ENCODE data around the gene C16orf96.

The C16orf96 gene

GRCh38 chr16:4510747-4511426, 45.3 kb upstream of the C16orf96 start:
- TF ChIP-seq, protein P1, sequence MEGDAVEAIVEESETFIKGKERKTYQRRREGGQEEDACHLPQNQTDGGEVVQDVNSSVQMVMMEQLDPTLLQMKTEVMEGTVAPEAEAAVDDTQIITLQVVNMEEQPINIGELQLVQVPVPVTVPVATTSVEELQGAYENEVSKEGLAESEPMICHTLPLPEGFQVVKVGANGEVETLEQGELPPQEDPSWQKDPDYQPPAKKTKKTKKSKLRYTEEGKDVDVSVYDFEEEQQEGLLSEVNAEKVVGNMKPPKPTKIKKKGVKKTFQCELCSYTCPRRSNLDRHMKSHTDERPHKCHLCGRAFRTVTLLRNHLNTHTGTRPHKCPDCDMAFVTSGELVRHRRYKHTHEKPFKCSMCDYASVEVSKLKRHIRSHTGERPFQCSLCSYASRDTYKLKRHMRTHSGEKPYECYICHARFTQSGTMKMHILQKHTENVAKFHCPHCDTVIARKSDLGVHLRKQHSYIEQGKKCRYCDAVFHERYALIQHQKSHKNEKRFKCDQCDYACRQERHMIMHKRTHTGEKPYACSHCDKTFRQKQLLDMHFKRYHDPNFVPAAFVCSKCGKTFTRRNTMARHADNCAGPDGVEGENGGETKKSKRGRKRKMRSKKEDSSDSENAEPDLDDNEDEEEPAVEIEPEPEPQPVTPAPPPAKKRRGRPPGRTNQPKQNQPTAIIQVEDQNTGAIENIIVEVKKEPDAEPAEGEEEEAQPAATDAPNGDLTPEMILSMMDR (IDR thresholded peaks at IDR 0.05; ENCODE audit: unreplicated experiment in 3 of 3): no peak
- Mint-ChIP-seq H3K4me3 (no peak overlapping the region), H3K9me3 (no peaks in the 10 kb centered on the region), H3K4me1 (peaks cover 11% of the 10 kb centered on the region), H3K27me3 (ENCODE audit: low read depth) (no peaks in the 10 kb centered on the region), H3K27ac (peak overlapping the region in 1 of 3 experiments; percentile 5), H3K36me3 (ENCODE audit: low read depth) (peaks cover 34% of the 10 kb centered on the region)

DNA sequence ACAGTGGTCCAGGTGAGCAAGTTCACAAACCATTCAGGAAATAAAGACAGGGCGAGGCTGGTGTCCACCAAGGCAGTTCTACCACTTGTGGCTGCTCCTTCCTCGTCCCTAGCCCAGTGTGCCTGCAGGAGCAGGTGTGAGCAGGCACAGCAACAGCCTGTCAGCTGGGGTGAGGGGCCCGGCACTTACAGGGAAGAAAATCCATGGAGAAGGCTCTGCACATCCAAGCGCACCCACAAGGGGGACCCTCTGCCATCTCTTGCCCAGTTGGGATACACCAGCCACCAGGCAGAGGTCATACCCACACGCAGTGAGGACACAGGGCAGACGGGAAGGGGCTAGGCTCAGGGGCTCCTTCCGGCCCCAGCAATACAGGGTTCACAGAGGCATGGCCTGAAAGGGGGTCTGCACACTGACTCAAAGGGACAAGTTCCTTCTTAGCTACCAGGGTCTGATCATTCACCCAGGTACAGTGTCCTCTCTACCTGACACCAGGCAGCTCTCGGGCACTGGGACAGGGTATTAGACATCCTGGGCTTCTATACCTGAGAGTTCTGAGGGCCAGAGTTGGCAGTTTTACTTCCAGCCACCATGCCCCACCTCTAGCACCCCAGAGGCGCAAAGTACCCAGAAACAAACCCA, 44.6 kb upstream of the C16orf96 start:
- TF ChIP-seq, protein P1 (IDR thresholded peaks at IDR 0.05; ENCODE audit: unreplicated experiment in 3 of 3): peak; percentile 57 to 59 (median 57)
- H3K9me3 Mint-ChIP-seq: no peaks in the 10 kb centered on the region
- no peak overlapping the region for H3K4me3 Mint-ChIP-seq
- peaks cover 13% of the 10 kb centered on the region for H3K4me1 Mint-ChIP-seq
- peak overlapping the region in 1 of 3 experiments; percentile 5 for H3K27ac Mint-ChIP-seq
- peaks cover 34% of the 10 kb centered on the region for H3K36me3 Mint-ChIP-seq (ENCODE audit: low read depth)
- H3K27me3 Mint-ChIP-seq (ENCODE audit: low read depth): no peaks in the 10 kb centered on the region

DNA sequence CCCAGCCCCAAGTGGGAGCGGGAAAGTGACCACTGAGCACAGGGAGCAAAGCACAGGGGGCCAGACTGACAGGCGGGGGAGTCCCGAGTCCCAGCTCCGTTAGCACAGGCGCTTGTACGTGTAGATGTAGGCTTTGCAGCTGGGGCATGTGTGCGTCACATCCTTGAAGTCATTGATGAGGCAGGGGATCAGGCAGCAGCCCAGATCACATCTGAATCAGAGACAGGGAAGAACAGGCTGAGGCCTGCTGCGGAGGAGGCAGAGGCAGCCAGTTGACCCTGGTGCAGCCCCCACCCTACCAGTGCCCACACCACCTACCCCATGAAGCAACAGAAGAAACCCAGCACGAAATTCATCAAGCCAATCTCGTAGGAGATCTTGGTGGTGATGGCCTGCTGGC, 43.7 kb upstream of the C16orf96 start:
- TF ChIP-seq, protein P1 (IDR thresholded peaks at IDR 0.05; ENCODE audit: unreplicated experiment in 3 of 3): no peak
- Mint-ChIP-seq H3K27ac (no peak overlapping the region), H3K27me3 (ENCODE audit: low read depth) (no peaks in the 10 kb centered on the region), H3K9me3 (no peaks in the 10 kb centered on the region), H3K36me3 (ENCODE audit: low read depth) (peaks cover 32% of the 10 kb centered on the region), H3K4me1 (peaks cover 13% of the 10 kb centered on the region), H3K4me3 (no peak overlapping the region)

GRCh38 chr16:4513086-4513860, 42.9 kb upstream of the C16orf96 start:
- H3K27ac Mint-ChIP-seq: no peak overlapping the region
- peaks cover 13% of the 10 kb centered on the region for H3K4me1 Mint-ChIP-seq
- TF ChIP-seq, protein P1 (IDR thresholded peaks at IDR 0.05; ENCODE audit: unreplicated experiment in 3 of 3): no peak

DNA sequence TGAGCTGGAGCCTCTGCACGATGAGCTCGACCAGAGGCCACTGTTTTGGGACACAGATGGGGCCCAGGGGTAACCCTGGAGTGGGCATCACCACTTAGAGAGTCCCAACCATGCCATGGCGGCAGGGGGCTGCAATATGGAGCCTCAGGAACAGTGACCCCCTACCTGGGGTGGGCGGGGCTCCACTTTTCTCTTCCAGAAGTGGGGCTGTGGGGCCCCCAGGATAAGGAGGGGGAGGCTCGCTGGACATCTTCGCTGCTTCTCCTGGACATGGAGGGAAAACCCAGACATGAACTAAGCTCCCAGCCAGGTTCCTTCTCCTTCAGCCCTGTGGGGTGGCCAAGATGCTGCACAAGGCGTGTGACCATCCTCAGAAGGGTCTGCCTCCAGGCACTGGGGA, 42.3 kb upstream of the C16orf96 start:
- no peak overlapping the region for H3K4me3 Mint-ChIP-seq

More at GRCh38 chr16:4513086-4513860, 42.9 kb upstream of the C16orf96 start:
- Mint-ChIP-seq H3K36me3 (ENCODE audit: low read depth) (peaks cover 25% of the 10 kb centered on the region), H3K4me3 (no peak overlapping the region), H3K9me3 (no peaks in the 10 kb centered on the region), H3K27me3 (ENCODE audit: low read depth) (no peaks in the 10 kb centered on the region)

More for the DNA sequence above, 42.3 kb upstream of the C16orf96 start:
- Mint-ChIP-seq H3K9me3 (no peaks in the 10 kb centered on the region), H3K27ac (no peak overlapping the region), H3K4me1 (peaks cover 13% of the 10 kb centered on the region), H3K36me3 (ENCODE audit: low read depth) (peaks cover 25% of the 10 kb centered on the region), H3K27me3 (ENCODE audit: low read depth) (no peaks in the 10 kb centered on the region)
- TF ChIP-seq, protein P1 (IDR thresholded peaks at IDR 0.05; ENCODE audit: unreplicated experiment in 3 of 3): no peak

Data from nephron (organoid).